B cell (primary cell): ENCODE data around the gene PTPRG. TPM values are rescaled to one million over a fixed set of nuclear protein-coding genes. Genes with fewer than 3 reads are reported as not detected.

Experiments
- ATAC-seq: fragments of 200-7000 bp; cut with Tn5 transposase; one replicate; pipeline ENCODE4 v1.10.0; 2021; ENCODE audit warnings: low read depth, mild to moderate bottlenecking, moderate number of reproducible peaks, moderate library complexity
- CTCF ChIA-PET: fragments of 350-600 bp; sonication (Branson Sonifier 250); formaldehyde crosslinking; loops from one replicate; lab custom pipeline; 2021; ENCODE audit warnings: antibody characterized with exemption, inconsistent platforms; lab: Charles Lee
- POLR2A ChIA-PET: fragments of 350-600 bp; sonication (Branson Sonifier 250); formaldehyde crosslinking; loops from one replicate; lab custom pipeline; 2021; ENCODE audit warnings: antibody characterized with exemption; lab: Charles Lee
- DNase-seq: peaks from one replicate; pipeline ENCODE4 v3.0.0; 2013
- H2AFZ ChIP-seq: 2 replicates; pipeline ENCODE4 v1.6.1; 2012; ENCODE audit warnings: mild to moderate bottlenecking, low read depth, low read length; ENCODE audit not compliant: insufficient read depth, poor library complexity, severe bottlenecking
- H3K27ac ChIP-seq, 2 donors: 1 replicate in 1 of 2; 2 replicates in 1 of 2; pipeline ENCODE4 v1.5.1; 2012 to 2013; ENCODE audit warnings: low read length in 2 of 2, mild to moderate bottlenecking in 2 of 2, moderate library complexity in 1 of 2
- H3K27me3 ChIP-seq, 4 experiments: fragments of 200-600 bp in 1 of 4; sonication (generic) in 1 of 4; replicated peaks in 1 of 4; 1 replicate in 2 of 4; 2 replicates in 2 of 4; pipeline versions ENCODE4 v1.6.1 to v1.7.0; 2013 to 2016; ENCODE audit warnings: low read length in 3 of 4, mild to moderate bottlenecking in 2 of 4, mixed read lengths in 1 of 4, moderate library complexity in 1 of 4; ENCODE audit not compliant: insufficient read depth in 4 of 4, control insufficient read depth in 3 of 4; ENCODE audit errors: control extremely low read depth in 1 of 4
- H3K36me3 ChIP-seq, 2 experiments: replicated peaks in 1 of 2; 1 replicate in 1 of 2; 2 replicates in 1 of 2; pipeline versions ENCODE4 v1.6.1 to v1.7.1; 2013; ENCODE audit warnings: low read length in 1 of 2; ENCODE audit not compliant: insufficient read depth in 2 of 2, control insufficient read depth in 1 of 2; ENCODE audit errors: control extremely low read depth in 1 of 2, extremely low read depth in 1 of 2
- H3K4me1 ChIP-seq, 2 donors: fragments of 200-600 bp in 1 of 2; sonication (generic) in 1 of 2; 1 replicate in 1 of 2; 2 replicates in 1 of 2; pipeline versions ENCODE4 v1.5.1 to v1.6.1; 2013 to 2017; ENCODE audit warnings: low read length in 2 of 2; ENCODE audit not compliant: control insufficient read depth in 2 of 2, insufficient read depth in 2 of 2
- H3K4me2 ChIP-seq: replicated peaks from 2 replicates; pipeline ENCODE3; 2012; ENCODE audit warnings: mild to moderate bottlenecking, low read depth, low read length; ENCODE audit not compliant: poor library complexity, severe bottlenecking
- H3K4me3 ChIP-seq, 5 experiments: fragments of 200-600 bp in 1 of 5; sonication (generic) in 1 of 5; 1 replicate in 3 of 5; 2 replicates in 2 of 5; pipeline versions ENCODE4 v1.5.1 to v1.7.0; 2011 to 2016; ENCODE audit warnings: low read length in 4 of 5, mild to moderate bottlenecking in 4 of 5, low read depth in 2 of 5, control low read depth in 1 of 5, moderate library complexity in 1 of 5; ENCODE audit not compliant: insufficient read depth in 1 of 5; ENCODE audit errors: control extremely low read depth in 1 of 5, extremely low read depth in 1 of 5
- H3K79me2 ChIP-seq: fragments of 200-600 bp; sonication (generic); one replicate; pipeline ENCODE4 v1.6.0; 2016; ENCODE audit warnings: low read length; ENCODE audit not compliant: control insufficient read depth, insufficient read depth
- H3K9ac ChIP-seq: fragments of 200-600 bp; sonication (generic); 2 replicates; pipeline ENCODE4 v1.6.1; 2017; ENCODE audit warnings: mild to moderate bottlenecking, low read length, moderate library complexity
- H3K9me3 ChIP-seq, 3 donors: one replicate each; pipeline versions ENCODE4 v1.6.1 to v1.7.1; 2013; ENCODE audit warnings: low read length in 2 of 3; ENCODE audit not compliant: control insufficient read depth in 2 of 3, insufficient read depth in 1 of 3; ENCODE audit errors: control extremely low read depth in 1 of 3
- H4K20me1 ChIP-seq: 2 replicates; pipeline ENCODE4 v1.6.0; 2012; ENCODE audit warnings: mild to moderate bottlenecking, low read length; ENCODE audit not compliant: insufficient read depth, control insufficient read depth, poor library complexity, severe bottlenecking
- H3K27ac Mint-ChIP-seq: one replicate; pipeline ENCODE4 v1.8.0; 2021; ENCODE audit warnings: mixed read lengths
- H3K27me3 Mint-ChIP-seq: one replicate; pipeline ENCODE4 v1.8.0; 2021; ENCODE audit warnings: mixed read lengths
- H3K4me1 Mint-ChIP-seq: one replicate; pipeline ENCODE4 v1.8.0; 2021; ENCODE audit warnings: mixed read lengths
- H3K4me3 Mint-ChIP-seq: one replicate; pipeline ENCODE4 v1.8.0; 2021; ENCODE audit warnings: mixed read lengths
- H3K9me3 Mint-ChIP-seq: one replicate; pipeline ENCODE4 v1.8.0; 2022; ENCODE audit warnings: mixed read lengths; ENCODE audit not compliant: insufficient read depth
- CTCF ChIP-seq: fragments of 200-600 bp; IDR thresholded peaks from one replicate; pipeline ENCODE4 v1.8.0; 2022; ENCODE audit warnings: antibody characterized with exemption, mild to moderate bottlenecking
- EZH2 ChIP-seq: IDR thresholded peaks from 2 replicates; pipeline ENCODE4 v1.6.1; 2012; ENCODE audit warnings: borderline replicate concordance, low read depth, mild to moderate bottlenecking, moderate library complexity, low read length; ENCODE audit not compliant: insufficient read depth, poor library complexity, severe bottlenecking
- WGBS: methylation state at CpG from one replicate; pipeline ENCODE4 v1.1.5; 2013; ENCODE audit warnings: missing lambda C conversion rate; ENCODE audit not compliant: insufficient coverage; 5-methylcytosine and 5-hydroxymethylcytosine counted together
- intact Hi-C: fragments of 100-400 bp; cut with micrococcal nuclease; formaldehyde crosslinking; loops from one replicate; pipeline ENCODE4 v1.10.0; 2022
- polyA plus RNA-seq: library from polyadenylated mRNA; depleted of rRNA; stranded (reverse); fragments of >200 nt; gene quantifications from 2 replicates; pipeline ENCODE4 v1.2.3, GENCODE V29; 2012
- total RNA-seq, 2 donors: library from RNA; stranded (reverse); fragments of 120-200 nt in 1 of 2; gene quantifications; 1 replicate in 1 of 2; 2 replicates in 1 of 2; pipeline versions ENCODE4 v1.2.3 to v1.2.4, GENCODE V29; 2013 to 2022

Gene PTPRG
- total and polyA plus RNA-seq, 2 donors (not counting 1 experiment from before 2014, with no cell fraction given): 0.12 to 1.3 TPM

DNA sequence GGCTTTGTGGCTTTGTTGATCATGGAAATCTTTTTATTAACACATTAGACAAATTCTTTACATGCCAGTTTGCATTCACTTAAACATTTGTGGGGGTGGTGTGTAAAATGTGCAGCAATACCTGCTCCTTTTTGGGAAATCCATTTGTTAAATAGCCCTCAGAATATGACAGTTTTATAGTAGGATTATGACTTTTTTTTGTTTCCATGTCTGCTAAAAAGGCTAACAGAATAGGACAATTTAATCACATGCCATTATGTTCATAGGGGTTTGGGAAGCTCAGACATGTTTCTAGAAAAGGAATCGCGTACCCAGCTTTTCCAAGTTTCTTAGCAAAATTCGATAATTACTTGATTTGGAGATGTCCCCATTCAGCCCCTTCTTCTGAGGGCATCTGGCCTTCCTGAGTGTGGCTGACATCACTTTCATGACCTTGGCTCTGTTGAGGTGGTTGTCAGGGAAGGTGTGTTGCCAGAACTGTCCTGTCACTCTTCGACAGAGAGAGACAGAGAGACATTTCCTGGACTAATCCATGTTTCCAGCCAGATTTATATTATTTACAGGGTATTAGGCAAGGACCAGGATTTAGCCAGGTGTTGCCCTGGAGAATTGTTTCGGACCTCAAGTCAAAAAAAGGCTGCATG, 126.4 kb downstream of the PTPRG start:
- no peaks in the 10 kb centered on the region for H3K79me2 ChIP-seq
- no peak for DNase-seq
- H3K27me3 Mint-ChIP-seq: no peaks in the 10 kb centered on the region
- H3K4me3 ChIP-seq: no peak overlapping the region
- no peak overlapping the region for H3K27ac Mint-ChIP-seq
- H3K9me3 Mint-ChIP-seq: no peaks in the 10 kb centered on the region
- TF ChIP-seq CTCF (no peak), EZH2 (no peak)
- no peaks in the 10 kb centered on the region for H3K27me3 ChIP-seq
- ChIA-PET CTCF (no interaction called here), POLR2A (no interaction called here)
- no peak overlapping the region for H3K27ac ChIP-seq
- WGBS: 82% methylated on average over 4 of the region's 5 CpGs
- H3K4me2 ChIP-seq: no peak overlapping the region
- H3K4me1 ChIP-seq: no peaks in the 10 kb centered on the region
- H3K4me1 Mint-ChIP-seq: no peaks in the 10 kb centered on the region
- H3K4me3 Mint-ChIP-seq: no peak overlapping the region
- H2AFZ ChIP-seq: no peak overlapping the region
- no peaks in the 10 kb centered on the region for H3K36me3 ChIP-seq
- peaks cover 0 to 4% (median 0%) of the 10 kb centered on the region in 3 donors for H3K9me3 ChIP-seq
- no peaks in the 10 kb centered on the region for H4K20me1 ChIP-seq
- no peak overlapping the region for H3K9ac ChIP-seq
- intact Hi-C loops: no loop called here
- no peak for ATAC-seq

DNA sequence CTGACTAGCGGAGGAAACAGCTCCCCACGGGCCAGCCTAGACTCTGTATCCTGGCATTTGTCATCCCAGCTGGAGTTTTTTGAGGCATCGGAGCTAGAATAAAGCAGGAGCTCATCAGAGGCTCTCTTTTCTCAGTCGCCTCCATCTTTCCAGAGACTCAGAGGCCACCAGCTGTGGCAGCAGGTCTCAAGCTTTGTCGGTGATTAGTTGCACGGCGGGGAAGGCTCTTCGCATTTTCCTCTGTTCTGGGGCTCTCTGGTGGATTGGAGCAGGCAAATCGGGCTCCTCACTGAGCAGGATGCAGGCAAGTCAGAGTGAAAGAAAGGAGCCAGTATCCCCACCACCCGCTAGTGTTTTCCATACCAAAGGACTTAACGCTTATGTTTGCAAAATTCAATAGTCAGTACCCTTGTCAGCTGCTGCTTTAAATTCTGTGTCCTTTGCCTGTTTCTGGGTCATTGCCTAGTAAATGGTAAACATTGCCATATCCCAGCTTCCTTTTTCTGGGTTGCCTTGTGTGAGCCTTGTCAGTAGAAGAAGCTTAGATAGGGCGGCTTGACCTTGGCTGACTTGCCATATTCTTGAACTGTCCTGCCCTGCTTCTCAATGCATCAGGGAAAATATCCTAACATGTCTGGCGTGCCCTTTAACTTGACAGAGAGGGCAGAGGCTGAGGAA, 127.1 kb downstream of the PTPRG start:
- no peak for DNase-seq
- H3K9me3 ChIP-seq: peaks cover 0 to 4% (median 0%) of the 10 kb centered on the region in 3 donors
- CTCF ChIA-PET: no interaction called here
- Mint-ChIP-seq H3K27me3 (no peaks in the 10 kb centered on the region), H3K27ac (no peak overlapping the region), H3K4me3 (no peak overlapping the region), H3K4me1 (no peaks in the 10 kb centered on the region), H3K9me3 (no peaks in the 10 kb centered on the region)
- no peak overlapping the region for H3K9ac ChIP-seq
- 82% methylated on average over 8 of the region's 13 CpGs for WGBS
- POLR2A ChIA-PET: no interaction called here
- no peak overlapping the region for H3K4me3 ChIP-seq
- no peaks in the 10 kb centered on the region for H3K79me2 ChIP-seq
- H3K36me3 ChIP-seq: no peaks in the 10 kb centered on the region
- no peaks in the 10 kb centered on the region for H4K20me1 ChIP-seq
- ATAC-seq: no peak
- intact Hi-C loops: no loop called here
- no peak overlapping the region for H2AFZ ChIP-seq
- H3K4me2 ChIP-seq: no peak overlapping the region
- no peaks in the 10 kb centered on the region for H3K27me3 ChIP-seq
- H3K27ac ChIP-seq: no peak overlapping the region
- H3K4me1 ChIP-seq: no peaks in the 10 kb centered on the region
- TF ChIP-seq EZH2: no peak
- TF ChIP-seq CTCF: no peak
